Amygdala (tissue), 56 donors: ENCODE data around the gene TAF11.
A peak's percentile ranks its signal among the peaks of the same experiment; 100 is the strongest.
"Not testable (repeated sequence)": the region's sequence is repeated elsewhere in the genome, so short reads cannot be mapped to it uniquely, and the experiment has no call there.

Experiments
- DNase-seq, 56 donors: peaks; one replicate each; lab custom pipeline; 2025; lab: John Stamatoyannopoulos, UW

Gene TAF11

GRCh38 chr6:34906826-34907225 lies 19.0 kb upstream of the TAF11 start:
- DNase-seq, result no peak

- DNase-seq, result peak in 1 of 56 donors; percentile 0
These were observed 17.3 kb upstream of the TAF11 start for GRCh38 chr6:34904990-34905613.

- DNase-seq, result no peak
These were observed 14.1 kb upstream of the TAF11 start for GRCh38 chr6:34901930-34902329.

GRCh38 chr6:34900321-34901031 lies 12.6 kb upstream of the TAF11 start:
- DNase-seq, result no peak

- DNase-seq, result not testable (repeated sequence)
These were observed 11.9 kb upstream of the TAF11 start for GRCh38 chr6:34899748-34900147.

GRCh38 chr6:34897716-34898115 lies 9.9 kb upstream of the TAF11 start:
- DNase-seq, result no peak

- DNase-seq, result no peak
These were observed 9.3 kb upstream of the TAF11 start for GRCh38 chr6:34897130-34897529.

GRCh38 chr6:34894693-34895092 lies 6.9 kb upstream of the TAF11 start:
- DNase-seq, result no peak

- DNase-seq, result no peak
These were observed 3.5 kb upstream of the TAF11 start for GRCh38 chr6:34891296-34891695.

GRCh38 chr6:34890533-34890925 lies 2.7 kb upstream of the TAF11 start:
- no peak for DNase-seq

GRCh38 chr6:34888874-34889555 lies 1.2 kb upstream of the TAF11 start, which contains the start of gene ANKS1A:
Gene ANKS1A, plus strand, starts transcription at chr6:34889255. Its CDS starts 148 bp downstream, at chr6:34889403.
- DNase-seq, result peak; percentile 12 to 89 (median 71)

GRCh38 chr6:34888514-34888856 lies 643 bp upstream of the TAF11 start:
- DNase-seq, result no peak

- DNase-seq, result not testable (repeated sequence)
These were observed 2.0 kb downstream of the TAF11 start for GRCh38 chr6:34885837-34886236.

GRCh38 chr6:34884996-34885395 lies 2.8 kb downstream of the TAF11 start:
- DNase-seq, result no peak

GRCh38 chr6:34884073-34884472 lies 3.8 kb downstream of the TAF11 start:
- not testable (repeated sequence) for DNase-seq

GRCh38 chr6:34877869-34878485 lies 9.9 kb downstream of the TAF11 start:
- DNase-seq, result no peak

- DNase-seq, result no peak
These were observed 10.6 kb downstream of the TAF11 start for GRCh38 chr6:34877259-34877658.

GRCh38 chr6:34876472-34876871 lies 11.4 kb downstream of the TAF11 start:
- DNase-seq, result no peak

GRCh38 chr6:34875292-34876213 lies 12.3 kb downstream of the TAF11 start:
- no peak for DNase-seq

- no peak for DNase-seq
These were observed 15.5 kb downstream of the TAF11 start for GRCh38 chr6:34872332-34872731.
